GM12878 (cell line): ENCODE data around the gene APOBEC3B. TPM values are rescaled to one million over a fixed set of nuclear protein-coding genes. Genes with fewer than 3 reads are reported as not detected.

ENCODE experiments used
- ATAC-seq: fragments of 200-7000 bp; cut with Tn5 transposase; 3 replicates; pipeline ENCODE4 v1.9.1; 2020; ENCODE audit warnings: mild to moderate bottlenecking, moderate library complexity
- BruUV-seq: library from RNA; stranded (reverse); fragments of 400-500 nt; replicated peaks from 2 replicates; lab custom pipeline; 2021; lab: Mats Ljungman, UMichigan
- CTCF ChIA-PET: fragments of 300-600 bp; sonication (Branson Sonifier 250); formaldehyde crosslinking; extraction: SDS; loops from one replicate; lab custom pipeline; 2021; ENCODE audit warnings: inconsistent platforms; lab: Yijun Ruan, JAX
- POLR2A ChIA-PET: fragments of 350-600 bp; formaldehyde crosslinking; extraction: SDS; loops from one replicate; lab custom pipeline; 2021; ENCODE audit warnings: inconsistent platforms; lab: Charles Lee
- RAD21 ChIA-PET: fragments of 300-600 bp; sonication (Branson Sonifier 250); formaldehyde crosslinking; loops from one replicate; lab custom pipeline; 2023; ENCODE audit warnings: antibody characterized with exemption; ENCODE audit not compliant: unreplicated experiment; lab: Charles Lee
- SMC1A ChIA-PET: fragments of 300-600 bp; sonication (Branson Sonifier 250); formaldehyde crosslinking; loops from one replicate; lab custom pipeline; 2023; ENCODE audit not compliant: unreplicated experiment, uncharacterized antibody; lab: Charles Lee
- DNase-seq: peaks from one replicate; pipeline ENCODE4 v3.0.0-alpha.2; 2011; ENCODE audit warnings: low read depth, low spot score
- FAIRE-seq: peaks from 3 replicates; lab custom pipeline; 2011; peaks lifted over from hg19 to GRCh38; lab: Jason Lieb, UNC
- H2AFZ ChIP-seq: 2 replicates; pipeline ENCODE4 v1.6.0; 2011; ENCODE audit warnings: low read depth, low read length, control low read depth; ENCODE audit not compliant: control insufficient read depth
- H3K27ac ChIP-seq: 2 replicates; pipeline ENCODE4 v1.5.1; 2011; ENCODE audit warnings: control low read depth; ENCODE audit not compliant: control insufficient read depth, insufficient read depth
- H3K27me3 ChIP-seq, 2 experiments: replicated peaks in 1 of 2; 2 replicates each; pipeline versions ENCODE4 v1.6.0 to v1.6.1; 2011; ENCODE audit warnings: low read length in 1 of 2; ENCODE audit not compliant: control insufficient read depth in 2 of 2, insufficient read depth in 2 of 2
- H3K36me3 ChIP-seq, 2 experiments: 2 replicates each; pipeline ENCODE4 v1.5.1; 2011; ENCODE audit warnings: low read length in 1 of 2; ENCODE audit not compliant: control insufficient read depth in 2 of 2, insufficient read depth in 2 of 2
- H3K4me1 ChIP-seq: 2 replicates; pipeline ENCODE4 v1.6.1; 2011; ENCODE audit warnings: mild to moderate bottlenecking, low read length, moderate library complexity, mixed read lengths; ENCODE audit not compliant: control insufficient read depth, insufficient read depth
- H3K4me2 ChIP-seq: 2 replicates; pipeline ENCODE4 v1.6.0; 2011; ENCODE audit warnings: control low read depth; ENCODE audit not compliant: control insufficient read depth, insufficient read depth
- H3K4me3 ChIP-seq: fragments of 200-600 bp; sonication (generic); 2 replicates; pipeline ENCODE4 v1.5.1; 2016
- H3K79me2 ChIP-seq: 2 replicates; pipeline ENCODE4 v1.6.0; 2011; ENCODE audit warnings: low read length; ENCODE audit not compliant: control insufficient read depth, insufficient read depth
- H3K9ac ChIP-seq: 2 replicates; pipeline ENCODE4 v1.8.0; 2011; ENCODE audit warnings: low read length, control low read depth, mixed read lengths; ENCODE audit not compliant: control insufficient read depth, insufficient read depth
- H3K9me3 ChIP-seq: replicated peaks from 3 replicates; pipeline ENCODE4 v1.5.1; 2011; ENCODE audit warnings: mild to moderate bottlenecking, low read length; ENCODE audit not compliant: control insufficient read depth, insufficient read depth
- H4K20me1 ChIP-seq: 2 replicates; pipeline ENCODE4 v1.6.0; 2011; ENCODE audit not compliant: control insufficient read depth, insufficient read depth
- ATF3 ChIP-seq: IDR thresholded peaks from 2 replicates; pipeline ENCODE4 v1.6.1; 2011; ENCODE audit warnings: low read depth, mild to moderate bottlenecking, low read length, moderate library complexity, borderline replicate concordance; ENCODE audit errors: extremely low read depth
- CEBPB ChIP-seq, 2 experiments: fragments of 150-350 bp in 1 of 2; IDR thresholded peaks; 2 replicates each; pipeline ENCODE4 v1.6.1; 2012 to 2014; ENCODE audit warnings: low read depth in 2 of 2, low read length in 2 of 2, borderline replicate concordance in 1 of 2, inconsistent platforms in 1 of 2
- CHD2 ChIP-seq: IDR thresholded peaks from 2 replicates; pipeline ENCODE4 v1.6.1; 2011; ENCODE audit warnings: low read depth, low read length, improper control_type of control experiment, borderline replicate concordance
- CREM ChIP-seq: IDR thresholded peaks from 2 replicates; pipeline ENCODE4 v1.6.1; 2014; ENCODE audit warnings: antibody characterized with exemption, low read depth
- CTCF ChIP-seq, 3 experiments: IDR thresholded peaks in 2 of 3; conservative IDR thresholded peaks in 1 of 3; 2 replicates each; pipeline ENCODE4 v1.5.1; 2011; ENCODE audit warnings: low read depth in 3 of 3, low read length in 3 of 3, mild to moderate bottlenecking in 3 of 3, control low read depth in 2 of 3, moderate library complexity in 2 of 3, inconsistent platforms in 1 of 3, mixed read lengths in 1 of 3; ENCODE audit not compliant: control insufficient read depth in 2 of 3, insufficient read depth in 1 of 3; ENCODE audit errors: extremely low read depth in 1 of 3
- MEF2A ChIP-seq: IDR thresholded peaks from 2 replicates; pipeline ENCODE4 v1.6.1; 2011; ENCODE audit warnings: low read depth, mild to moderate bottlenecking, low read length, moderate library complexity; ENCODE audit not compliant: insufficient read depth
- MYC ChIP-seq: IDR thresholded peaks from 2 replicates; pipeline ENCODE4 v1.6.1; 2011; ENCODE audit warnings: mild to moderate bottlenecking, low read length, moderate library complexity, inconsistent platforms; ENCODE audit not compliant: insufficient read depth, insufficient replicate concordance, insufficient read length, severe bottlenecking
- PML ChIP-seq: IDR thresholded peaks from 2 replicates; pipeline ENCODE4 v1.6.1; 2012; ENCODE audit warnings: low read length, inconsistent platforms
- POLR2A ChIP-seq: IDR thresholded peaks from 2 replicates; pipeline ENCODE4 v1.6.1; 2011; ENCODE audit warnings: low read depth, mild to moderate bottlenecking, low read length
- RB1 ChIP-seq: fragments of 450-650 bp; formaldehyde crosslinking; IDR thresholded peaks from 2 replicates; pipeline ENCODE4 v1.6.1; 2017; ENCODE audit warnings: mild to moderate bottlenecking, borderline replicate concordance
- SMAD5 ChIP-seq: IDR thresholded peaks from 2 replicates; pipeline ENCODE4 v1.6.1; 2016; ENCODE audit warnings: antibody characterized with exemption, low read depth
- TARDBP ChIP-seq: IDR thresholded peaks from 2 replicates; pipeline ENCODE4 v1.6.1; 2016; ENCODE audit warnings: borderline replicate concordance
- WRNIP1 ChIP-seq: IDR thresholded peaks from 2 replicates; pipeline ENCODE4 v1.6.1; 2011; ENCODE audit warnings: low read depth, low read length, improper control_type of control experiment, borderline replicate concordance
- ZBED1 ChIP-seq: IDR thresholded peaks from 2 replicates; pipeline ENCODE4 v1.6.1; 2016; ENCODE audit warnings: borderline replicate concordance
- ZBTB4 ChIP-seq: fragments of 450-650 bp; formaldehyde crosslinking; IDR thresholded peaks from 2 replicates; pipeline ENCODE4 v1.4.0; 2022; ENCODE audit warnings: mild to moderate bottlenecking, moderate library complexity
- whole genome bisulfite sequencing: methylation state at CpG from one replicate; pipeline ENCODE4 v1.1.6; 2016; ENCODE audit warnings: low lambda C conversion rate; ENCODE audit not compliant: insufficient replicate concordance, insufficient coverage; ENCODE audit errors: missing lambda C conversion rate; 5-methylcytosine and 5-hydroxymethylcytosine counted together
- in situ Hi-C: fragments of 300-500 bp; cut with MboI; formaldehyde crosslinking; loops from 9 replicates; pipeline ENCODE4 v1.14.3; 2018; ENCODE audit warnings: mixed read lengths
- intact Hi-C: fragments of 100-400 bp; cut with micrococcal nuclease; formaldehyde crosslinking; loops from one replicate; pipeline ENCODE4 v1.14.2; 2022; ENCODE audit not compliant: unreplicated experiment
- polyA plus RNA-seq, 11 experiments: library from polyadenylated mRNA; depleted of rRNA in 4 of 11; unstranded in 6 of 11; stranded (reverse) in 5 of 11; fragments of >200 nt; fragmentation: Nextera tagmentation in 4 of 11; fragmentation: Illumina TruSeq in 1 of 11; extraction: Ambion mirVana in 4 of 11; extraction: Trizol in 1 of 11; gene quantifications; 1 replicate in 1 of 11; 2 replicates in 10 of 11; pipeline versions ENCODE4 v1.2.1 to v1.2.3, GENCODE V29; 2011 to 2016; ENCODE audit warnings: inconsistent platforms in 2 of 11, missing spikeins in 2 of 11, low read depth in 1 of 11
- total RNA-seq, 4 experiments: library from RNA; depleted of rRNA in 3 of 4; stranded (reverse); fragments of >200 nt in 3 of 4; fragmentation: Illumina TruSeq in 1 of 4; extraction: Trizol in 1 of 4; gene quantifications; 2 replicates each; pipeline versions ENCODE4 v1.2.1 to v1.2.3, GENCODE V29; 2013 to 2021
- TF ChIP-seq, protein P1 (sequence below): fragments of 450-650 bp; IDR thresholded peaks from 2 replicates; pipeline ENCODE4 v1.6.1; 2016; ENCODE audit warnings: mild to moderate bottlenecking

APOBEC3B gene
- total and polyA plus RNA-seq, 10 of the 15 experiments (the other 5 are each of a cell fraction or from before 2014, with no cell fraction given): 2.4 to 75.1 (median 30.9) TPM

DNA sequence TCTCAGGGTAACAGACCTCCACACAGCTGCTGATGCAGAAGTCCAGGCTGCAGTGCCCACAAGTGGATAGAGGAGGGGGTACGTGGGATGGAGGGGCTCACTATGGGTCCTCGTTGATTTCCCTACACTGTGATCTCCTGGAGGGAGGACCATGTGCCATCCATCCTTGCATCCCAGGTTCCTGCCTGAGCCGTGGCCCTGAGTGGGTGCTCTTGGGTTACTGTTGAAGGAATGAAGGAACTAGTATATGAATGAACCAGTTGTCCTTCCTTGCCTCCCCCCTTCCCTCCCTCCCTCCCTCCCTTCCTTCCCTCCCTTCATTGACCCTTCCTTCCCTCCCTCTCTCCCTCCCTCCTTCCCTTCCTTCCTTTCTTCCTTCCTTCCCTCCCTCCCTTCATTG lies 15.4 kb downstream of the APOBEC3B start:
- Histone ChIP-seq H3K79me2 (no peaks in the 10 kb centered on the region), H3K4me2 (no peak overlapping the region), H3K36me3 (no peaks in the 10 kb centered on the region), H3K9ac (no peak overlapping the region), H3K4me3 (no peak overlapping the region), H3K27me3 (no peaks in the 10 kb centered on the region), H3K27ac (no peak overlapping the region), H3K4me1 (peaks cover 4% of the 10 kb centered on the region), H4K20me1 (no peaks in the 10 kb centered on the region), H3K9me3 (peaks cover 4% of the 10 kb centered on the region; the same call in 1 of the 3 replicates), H2AFZ (no peak overlapping the region)
- in situ Hi-C loops (no loop called here), intact Hi-C loops (no loop called here)
- no peak for DNase-seq
- WGBS: 39% methylated on average over 3 of the region's 3 CpGs
- ChIA-PET CTCF (interaction anchor here (1.0 kb wide), 1 partner anchor 128 kb away, joined by 4 read pairs; no protein-coding TSS in a partner anchor), SMC1A (interaction anchor here (0.5 kb wide), 1 partner anchor 1372 kb away, joined by 3 read pairs; no protein-coding TSS in a partner anchor), POLR2A (interaction anchor here (0.9 kb wide), 1 partner anchor 12 kb away, joined by 3 read pairs; no protein-coding TSS in a partner anchor), RAD21 (interaction anchor here (1.0 kb wide), 1 partner anchor 129 kb away, joined by 3 read pairs; no protein-coding TSS in a partner anchor)
- FAIRE-seq: no peak
- ATAC-seq: no peak
- no TSS peak for BruUV-seq
- no peak for TF ChIP-seq WRNIP1
- no peak for TF ChIP-seq CHD2
- TF ChIP-seq MEF2A: no peak
- no peak for TF ChIP-seq CTCF (IDR thresholded peaks at IDR 0.05 in 2 of 3, conservative IDR thresholded peaks at IDR 0.05 in 1 of 3; ENCODE audit: control insufficient read depth in 2 of 3, extremely low read depth in 1 of 3, insufficient read depth in 1 of 3, low read depth in 3 of 3, low read length in 3 of 3)
- TF ChIP-seq, protein P1, sequence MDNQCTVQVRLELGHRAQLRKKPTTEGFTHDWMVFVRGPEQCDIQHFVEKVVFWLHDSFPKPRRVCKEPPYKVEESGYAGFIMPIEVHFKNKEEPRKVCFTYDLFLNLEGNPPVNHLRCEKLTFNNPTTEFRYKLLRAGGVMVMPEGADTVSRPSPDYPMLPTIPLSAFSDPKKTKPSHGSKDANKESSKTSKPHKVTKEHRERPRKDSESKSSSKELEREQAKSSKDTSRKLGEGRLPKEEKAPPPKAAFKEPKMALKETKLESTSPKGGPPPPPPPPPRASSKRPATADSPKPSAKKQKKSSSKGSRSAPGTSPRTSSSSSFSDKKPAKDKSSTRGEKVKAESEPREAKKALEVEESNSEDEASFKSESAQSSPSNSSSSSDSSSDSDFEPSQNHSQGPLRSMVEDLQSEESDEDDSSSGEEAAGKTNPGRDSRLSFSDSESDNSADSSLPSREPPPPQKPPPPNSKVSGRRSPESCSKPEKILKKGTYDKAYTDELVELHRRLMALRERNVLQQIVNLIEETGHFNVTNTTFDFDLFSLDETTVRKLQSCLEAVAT: no peak
- TF ChIP-seq RB1: no peak
- no peak for TF ChIP-seq CREM
- no peak for TF ChIP-seq TARDBP
- no peak for TF ChIP-seq POLR2A
- no peak for TF ChIP-seq ATF3
- no peak for TF ChIP-seq ZBED1
- no peak for TF ChIP-seq SMAD5
- TF ChIP-seq MYC: no peak
- TF ChIP-seq CEBPB (IDR thresholded peaks at IDR 0.05; ENCODE audit: borderline replicate concordance in 1 of 2, low read depth in 2 of 2, low read length in 2 of 2): no peak
- TF ChIP-seq ZBTB4 (CRISPR knock-in tag): no peak
- TF ChIP-seq PML: no peak
